ENCODE results near the gene TJAP1. TPM values are rescaled to one million over a fixed set of nuclear protein-coding genes. Genes with fewer than 3 reads are reported as not detected.
A peak's percentile ranks its signal among the peaks of the same experiment; 100 is the strongest.

TJAP1 gene
- total RNA-seq, 2 experiments from 2014 or later: 30.2 to 32.9 TPM

- Mint-ChIP-seq H3K27me3 (peaks cover 18% of the 10 kb centered on the region), H3K9me3 (no peaks in the 10 kb centered on the region), H3K36me3 (ENCODE audit: low read depth) (peaks cover 22% of the 10 kb centered on the region), H3K4me3 (no peak overlapping the region), H3K27ac (no peak overlapping the region), H3K4me1 (ENCODE audit: low read depth) (peaks cover 7% of the 10 kb centered on the region)
- POLR2A ChIA-PET: interaction anchor here (0.6 to 6.1 kb wide), 4 partner anchors 13 to 49 kb away, joined by 3 to 77 read pairs (median 4); partner anchors contain the start of genes POLR1C and YIPF3
- DNase-seq: no peak
- intact Hi-C loops (cut with micrococcal nuclease): loop anchor here (5.0 kb wide), 2 partner anchors 48 to 238 kb away; partner anchors contain the start of gene DLK2
- TF ChIP-seq, protein P1, sequence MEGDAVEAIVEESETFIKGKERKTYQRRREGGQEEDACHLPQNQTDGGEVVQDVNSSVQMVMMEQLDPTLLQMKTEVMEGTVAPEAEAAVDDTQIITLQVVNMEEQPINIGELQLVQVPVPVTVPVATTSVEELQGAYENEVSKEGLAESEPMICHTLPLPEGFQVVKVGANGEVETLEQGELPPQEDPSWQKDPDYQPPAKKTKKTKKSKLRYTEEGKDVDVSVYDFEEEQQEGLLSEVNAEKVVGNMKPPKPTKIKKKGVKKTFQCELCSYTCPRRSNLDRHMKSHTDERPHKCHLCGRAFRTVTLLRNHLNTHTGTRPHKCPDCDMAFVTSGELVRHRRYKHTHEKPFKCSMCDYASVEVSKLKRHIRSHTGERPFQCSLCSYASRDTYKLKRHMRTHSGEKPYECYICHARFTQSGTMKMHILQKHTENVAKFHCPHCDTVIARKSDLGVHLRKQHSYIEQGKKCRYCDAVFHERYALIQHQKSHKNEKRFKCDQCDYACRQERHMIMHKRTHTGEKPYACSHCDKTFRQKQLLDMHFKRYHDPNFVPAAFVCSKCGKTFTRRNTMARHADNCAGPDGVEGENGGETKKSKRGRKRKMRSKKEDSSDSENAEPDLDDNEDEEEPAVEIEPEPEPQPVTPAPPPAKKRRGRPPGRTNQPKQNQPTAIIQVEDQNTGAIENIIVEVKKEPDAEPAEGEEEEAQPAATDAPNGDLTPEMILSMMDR (IDR thresholded peaks at IDR 0.05): no peak
- CTCF ChIA-PET: interaction anchor here (0.7 to 4.9 kb wide), 37 partner anchors 11 to 281 kb away, joined by 3 to 78 read pairs (median 5); partner anchors contain the start of genes CRIP3, DLK2, DNPH1 and POLH
- no peak for ATAC-seq
These were observed 28.3 kb downstream of the TJAP1 start for GRCh38 chr6:43505718-43506117.

DNA sequence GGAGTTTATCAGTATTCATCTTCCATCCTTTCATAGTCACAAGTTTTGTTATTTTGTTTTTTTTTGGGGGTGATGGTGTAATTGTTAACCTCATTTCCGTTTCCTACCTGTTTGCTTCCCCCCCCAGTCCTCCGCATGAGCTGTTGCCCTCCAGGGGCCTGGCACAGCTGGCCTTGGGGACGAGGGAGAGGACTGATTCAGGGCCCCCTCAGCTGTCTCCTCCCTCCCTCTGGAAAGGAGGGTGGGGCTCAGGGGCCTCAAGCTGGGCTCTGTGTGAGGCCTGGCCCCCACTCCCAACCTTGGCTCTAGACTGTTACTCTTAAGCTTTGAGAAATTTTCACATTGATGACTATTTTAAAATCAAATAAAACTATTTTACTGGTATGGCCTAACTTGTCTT is 28.8 kb downstream of the TJAP1 start:
- peak overlapping the region; percentile 25 for H3K27ac Mint-ChIP-seq
- H3K4me1 Mint-ChIP-seq (ENCODE audit: low read depth): peaks cover 8% of the 10 kb centered on the region
- intact Hi-C loops (cut with micrococcal nuclease): loop anchor here (5.0 kb wide), 2 partner anchors 49 to 239 kb away; partner anchors contain the start of gene DLK2
- TF ChIP-seq, protein P1 (IDR thresholded peaks at IDR 0.05): no peak
- peaks cover 18% of the 10 kb centered on the region for H3K27me3 Mint-ChIP-seq
- peaks cover 22% of the 10 kb centered on the region for H3K36me3 Mint-ChIP-seq (ENCODE audit: low read depth)
- ATAC-seq: no peak
- no peak for DNase-seq
- H3K9me3 Mint-ChIP-seq: no peaks in the 10 kb centered on the region
- H3K4me3 Mint-ChIP-seq: no peak overlapping the region
- POLR2A ChIA-PET: interaction anchor here (1.0 to 6.1 kb wide), 2 partner anchors 13 to 46 kb away, joined by 4 to 77 read pairs; partner anchors contain the start of genes POLR1C and YIPF3
- CTCF ChIA-PET: interaction anchor here (0.6 to 4.9 kb wide), 40 partner anchors 11 to 324 kb away, joined by 3 to 78 read pairs (median 5); partner anchors contain the start of genes CRIP3, CUL9, DLK2 and DNPH1

DNA sequence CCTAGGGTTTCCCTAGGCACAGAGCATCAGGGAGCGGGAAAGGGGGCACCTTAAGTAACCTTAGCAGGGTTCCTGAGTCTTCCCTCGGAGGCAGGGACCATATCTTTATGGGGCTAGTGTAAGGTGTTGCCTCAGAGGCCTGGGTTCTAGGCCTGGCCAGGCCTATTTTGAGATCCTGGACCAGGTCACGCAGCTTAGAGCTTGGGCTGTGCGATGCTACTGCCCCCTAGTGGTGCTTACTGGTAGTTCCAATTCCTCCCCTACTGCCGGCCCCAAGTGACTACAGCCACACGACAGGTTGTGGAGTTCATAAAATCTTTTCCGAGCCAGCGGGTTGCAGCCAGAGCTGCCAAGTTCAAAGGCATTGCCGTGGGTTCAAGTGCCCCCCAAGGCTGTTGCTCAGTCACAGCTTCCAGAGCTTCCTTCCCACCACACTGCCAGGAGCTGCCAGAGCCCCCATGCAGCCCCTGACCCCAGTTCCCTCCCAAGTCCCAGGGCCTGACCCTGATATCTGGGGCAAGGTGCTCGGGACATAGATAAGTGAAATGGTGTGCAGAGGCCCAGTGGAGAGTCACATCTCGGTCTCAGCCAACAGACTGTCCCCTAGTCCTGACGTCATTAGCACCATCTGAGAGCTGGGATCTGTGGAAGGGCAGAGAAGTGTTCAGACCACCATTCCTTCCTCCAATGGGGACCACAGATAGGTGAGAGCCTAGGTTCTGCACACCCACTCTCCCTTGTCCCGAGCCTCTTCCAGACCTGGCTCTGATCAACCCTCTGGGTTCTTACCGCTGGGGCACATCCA is 29.5 kb downstream of the TJAP1 start:
- DNase-seq (peak; percentile 90), ATAC-seq (peak; percentile 85)
- Mint-ChIP-seq H3K27me3 (peaks cover 18% of the 10 kb centered on the region), H3K9me3 (no peaks in the 10 kb centered on the region), H3K36me3 (ENCODE audit: low read depth) (peaks cover 18% of the 10 kb centered on the region), H3K27ac (peak overlapping the region; percentile 25), H3K4me3 (no peak overlapping the region), H3K4me1 (ENCODE audit: low read depth) (peaks cover 8% of the 10 kb centered on the region)
- intact Hi-C loops (cut with micrococcal nuclease): loop anchor here (5.0 kb wide), 2 partner anchors 50 to 240 kb away; partner anchors contain the start of gene DLK2
- TF ChIP-seq, protein P1 (IDR thresholded peaks at IDR 0.05): peak; percentile 89
- ChIA-PET POLR2A (interaction anchor here (1.0 to 6.1 kb wide), 5 partner anchors 12 to 278 kb away, joined by 3 to 77 read pairs (median 4); partner anchors contain the start of genes DNPH1, MAD2L1BP, POLR1C and TJAP1), CTCF (interaction anchor here (0.6 to 4.9 kb wide), 51 partner anchors 7 to 572 kb away, joined by 3 to 78 read pairs (median 4); partner anchors contain the start of genes CRIP3, CUL9, DLK2 and DNPH1)

GRCh38 chr6:43508481-43509141 is 31.2 kb downstream of the TJAP1 start:
- ATAC-seq (no peak), DNase-seq (no peak)
- Mint-ChIP-seq H3K4me1 (ENCODE audit: low read depth) (peaks cover 10% of the 10 kb centered on the region), H3K27ac (no peak overlapping the region), H3K4me3 (peak overlapping the region; percentile 66), H3K27me3 (peaks cover 18% of the 10 kb centered on the region), H3K36me3 (ENCODE audit: low read depth) (peaks cover 19% of the 10 kb centered on the region), H3K9me3 (no peaks in the 10 kb centered on the region)
- ChIA-PET POLR2A (interaction anchor here (1.2 to 6.1 kb wide), 4 partner anchors 10 to 280 kb away, joined by 3 to 77 read pairs (median 4); partner anchors contain the start of genes DNPH1, MAD2L1BP, POLR1C and TJAP1), CTCF (interaction anchor here (0.7 to 4.9 kb wide), 12 partner anchors 8 to 341 kb away, joined by 3 to 78 read pairs (median 10); partner anchors contain the start of genes DLK2, DNPH1, POLR1C and YIPF3)
- intact Hi-C loops (cut with micrococcal nuclease): loop anchor here (5.0 kb wide), 2 partner anchors 51 to 241 kb away; partner anchors contain the start of gene DLK2
- TF ChIP-seq, protein P1 (IDR thresholded peaks at IDR 0.05): no peak
